ENCODE measurements around the gene TRPM6. TPM values are rescaled to one million over a fixed set of nuclear protein-coding genes. Genes with fewer than 3 reads are reported as not detected.
"Not testable (repeated sequence)": the region's sequence is repeated elsewhere in the genome, so short reads cannot be mapped to it uniquely, and the experiment has no call there.

TRPM6 gene
- total RNA-seq, 1 donor from 2014 or later, result 0.30 TPM

GRCh38 chr9:74855072-74855471, 32.6 kb downstream of the TRPM6 start:
- H3K4me1 ChIP-seq, result no peaks in the 10 kb centered on the region
- no peak overlapping the region for H3K27ac ChIP-seq (replicated peaks)
- H3K9me3 ChIP-seq (replicated peaks), result no peaks in the 10 kb centered on the region
- TF ChIP-seq CTCF (IDR thresholded peaks at IDR 0.05; ENCODE audit: borderline replicate concordance), result no peak
- H3K27me3 ChIP-seq (ENCODE audit: low read depth), result no peaks in the 10 kb centered on the region
- H3K4me3 ChIP-seq, result no peak overlapping the region
- no peaks in the 10 kb centered on the region for H3K36me3 ChIP-seq
- no peak for DNase-seq
- intact Hi-C loops (cut with micrococcal nuclease), result loop anchor here (10.0 kb wide), 1 partner anchor 60 kb away; no protein-coding TSS in a partner anchor

GRCh38 chr9:74853024-74853423, 34.7 kb downstream of the TRPM6 start:
- not testable (repeated sequence) for H3K27ac ChIP-seq (replicated peaks); H3K9me3 ChIP-seq (replicated peaks); DNase-seq; H3K36me3 ChIP-seq; H3K4me3 ChIP-seq; H3K27me3 ChIP-seq (ENCODE audit: low read depth); H3K4me1 ChIP-seq
- intact Hi-C loops (cut with micrococcal nuclease), result loop anchor here (10.0 kb wide), 1 partner anchor 62 kb away; no protein-coding TSS in a partner anchor

- Histone ChIP-seq H3K27me3 (ENCODE audit: low read depth) (no peaks in the 10 kb centered on the region), H3K4me3 (no peak overlapping the region), H3K4me1 (no peaks in the 10 kb centered on the region), H3K36me3 (no peaks in the 10 kb centered on the region), H3K9me3 (replicated peaks) (peaks cover 8% of the 10 kb centered on the region), H3K27ac (replicated peaks) (no peak overlapping the region)
- no peak for DNase-seq
- intact Hi-C loops (cut with micrococcal nuclease), result no loop called here
- no peak for TF ChIP-seq CTCF (IDR thresholded peaks at IDR 0.05; ENCODE audit: borderline replicate concordance)
Measured at GRCh38 chr9:74848153-74848525, 39.6 kb downstream of the TRPM6 start.

- no peak overlapping the region for H3K4me3 ChIP-seq
- no peaks in the 10 kb centered on the region for H3K36me3 ChIP-seq
- no peak overlapping the region for H3K27ac ChIP-seq (replicated peaks)
- no peak for DNase-seq
- H3K4me1 ChIP-seq, result no peaks in the 10 kb centered on the region
- TF ChIP-seq CTCF (IDR thresholded peaks at IDR 0.05; ENCODE audit: borderline replicate concordance), result no peak
- H3K27me3 ChIP-seq (ENCODE audit: low read depth), result no peaks in the 10 kb centered on the region
- intact Hi-C loops (cut with micrococcal nuclease), result no loop called here
- peaks cover 8% of the 10 kb centered on the region for H3K9me3 ChIP-seq (replicated peaks)
Measured at GRCh38 chr9:74847478-74848152, 40.1 kb downstream of the TRPM6 start.

GRCh38 chr9:74846766-74847165, 41.0 kb downstream of the TRPM6 start:
- Histone ChIP-seq H3K36me3 (no peaks in the 10 kb centered on the region), H3K4me1 (no peaks in the 10 kb centered on the region), H3K27ac (replicated peaks) (no peak overlapping the region), H3K9me3 (replicated peaks) (peaks cover 8% of the 10 kb centered on the region), H3K4me3 (no peak overlapping the region), H3K27me3 (ENCODE audit: low read depth) (no peaks in the 10 kb centered on the region)
- DNase-seq, result no peak
- intact Hi-C loops (cut with micrococcal nuclease), result no loop called here
- no peak for TF ChIP-seq CTCF (IDR thresholded peaks at IDR 0.05; ENCODE audit: borderline replicate concordance)

GRCh38 chr9:74838351-74838750, 49.4 kb downstream of the TRPM6 start:
- Histone ChIP-seq H3K27me3 (ENCODE audit: low read depth) (no peaks in the 10 kb centered on the region), H3K36me3 (no peaks in the 10 kb centered on the region), H3K4me1 (no peaks in the 10 kb centered on the region), H3K4me3 (no peak overlapping the region), H3K27ac (replicated peaks) (no peak overlapping the region), H3K9me3 (replicated peaks) (no peaks in the 10 kb centered on the region)
- intact Hi-C loops (cut with micrococcal nuclease), result no loop called here
- TF ChIP-seq CTCF (IDR thresholded peaks at IDR 0.05; ENCODE audit: borderline replicate concordance), result no peak
- no peak for DNase-seq
